Neural progenitor cell (in vitro differentiated cells): ENCODE measurements around the gene MRM3. TPM values are rescaled to one million over a fixed set of nuclear protein-coding genes. Genes with fewer than 3 reads are reported as not detected.
"Not testable (repeated sequence)": the region's sequence is repeated elsewhere in the genome, so short reads cannot be mapped to it uniquely, and the experiment has no call there.

Experiments used
- DNase-seq: peaks from one replicate; pipeline ENCODE4 v3.0.0-alpha.2; 2016; ENCODE audit warnings: low spot score
- H2AFZ ChIP-seq: fragments of 200-600 bp; sonication (generic); replicated peaks from 2 replicates; pipeline ENCODE4 v1.6.1; 2016; ENCODE audit warnings: antibody characterized with exemption
- H3F3A ChIP-seq: fragments of 200-600 bp; sonication (generic); 2 replicates; pipeline ENCODE4 v1.6.1; 2016; ENCODE audit warnings: antibody characterized with exemption, low read depth
- H3K27ac ChIP-seq: fragments of 200-600 bp; sonication (generic); 2 replicates; pipeline ENCODE4 v1.5.1; 2016; ENCODE audit warnings: mild to moderate bottlenecking
- H3K27me3 ChIP-seq: fragments of 200-600 bp; sonication (generic); 2 replicates; pipeline ENCODE4 v1.6.1; 2016; ENCODE audit warnings: mild to moderate bottlenecking, moderate library complexity
- H3K36me3 ChIP-seq: fragments of 200-600 bp; sonication (generic); 2 replicates; pipeline ENCODE4 v1.5.1; 2016
- H3K4me1 ChIP-seq: fragments of 200-600 bp; sonication (generic); 2 replicates; pipeline ENCODE4 v1.6.1; 2016; ENCODE audit warnings: mixed run types
- H3K4me2 ChIP-seq: fragments of 200-600 bp; sonication (generic); 2 replicates; pipeline ENCODE4 v1.6.1; 2016
- H3K4me3 ChIP-seq: fragments of 200-600 bp; sonication (generic); 2 replicates; pipeline ENCODE4 v1.5.1; 2016
- H3K79me2 ChIP-seq: fragments of 200-600 bp; sonication (generic); 2 replicates; pipeline ENCODE4 v1.6.1; 2016; ENCODE audit warnings: low read depth
- H3K9ac ChIP-seq: fragments of 200-600 bp; sonication (generic); 2 replicates; pipeline ENCODE4 v1.6.1; 2016
- H3K9me3 ChIP-seq: fragments of 200-600 bp; sonication (generic); 2 replicates; pipeline ENCODE4 v1.5.1; 2016; ENCODE audit warnings: low read depth
- H4K20me1 ChIP-seq: fragments of 200-600 bp; sonication (generic); 2 replicates; pipeline ENCODE4 v1.6.1; 2016; ENCODE audit warnings: low read depth
- H3K27ac Mint-ChIP-seq: 3 replicates; pipeline ENCODE4 v1.8.0; 2021; ENCODE audit warnings: mixed read lengths
- H3K27me3 Mint-ChIP-seq: 2 replicates; pipeline ENCODE4 v1.8.0; 2022; ENCODE audit warnings: low read depth, mild to moderate bottlenecking, inconsistent platforms, moderate library complexity, mixed read lengths; ENCODE audit not compliant: insufficient read depth
- H3K36me3 Mint-ChIP-seq: 3 replicates; pipeline ENCODE4 v1.8.0; 2021; ENCODE audit warnings: mixed read lengths
- H3K4me1 Mint-ChIP-seq: 3 replicates; pipeline ENCODE4 v1.8.0; 2021; ENCODE audit warnings: mixed read lengths
- H3K4me3 Mint-ChIP-seq: 3 replicates; pipeline ENCODE4 v1.8.0; 2021; ENCODE audit warnings: mild to moderate bottlenecking, moderate library complexity, mixed read lengths
- H3K9me3 Mint-ChIP-seq: 3 replicates; pipeline ENCODE4 v1.8.0; 2020; ENCODE audit warnings: mixed read lengths
- CTCF ChIP-seq: fragments of 200-600 bp; sonication (generic); IDR thresholded peaks from 2 replicates; pipeline ENCODE4 v1.5.1; 2017; ENCODE audit warnings: antibody characterized with exemption, mild to moderate bottlenecking
- EZH2 ChIP-seq: fragments of 200-600 bp; sonication (generic); IDR thresholded peaks from 2 replicates; pipeline ENCODE4 v1.6.1; 2017; ENCODE audit warnings: antibody characterized with exemption, mild to moderate bottlenecking, moderate library complexity
- EZH2phosphoT487 ChIP-seq: fragments of 200-600 bp; sonication (generic); IDR thresholded peaks from 2 replicates; pipeline ENCODE4 v1.6.1; 2017; ENCODE audit warnings: antibody characterized with exemption
- total RNA-seq: library from RNA; depleted of rRNA; stranded (reverse); fragments of >200 nt; gene quantifications from 2 replicates; pipeline ENCODE4 v1.2.3, GENCODE V29; 2015; ENCODE audit warnings: low replicate concordance

The MRM3 gene
- total RNA-seq, 1 donor from 2014 or later: 22.3 TPM

GRCh38 chr17:774313-774584 is 7.9 kb upstream of the MRM3 start:
- Mint-ChIP-seq H3K4me3 (peak overlapping the region; percentile 39), H3K27me3 (no peaks in the 10 kb centered on the region), H3K9me3 (no peaks in the 10 kb centered on the region), H3K36me3 (peaks cover 52% of the 10 kb centered on the region), H3K27ac (peak overlapping the region; percentile 94), H3K4me1 (peaks cover 25% of the 10 kb centered on the region)
- Histone ChIP-seq H3K36me3 (peaks cover 28% of the 10 kb centered on the region), H4K20me1 (peaks cover 6% of the 10 kb centered on the region), H3K27ac (peak overlapping the region; percentile 92), H3K4me2 (peak overlapping the region; percentile 61), H3F3A (peaks cover 35% of the 10 kb centered on the region), H3K4me1 (peaks cover 19% of the 10 kb centered on the region), H3K4me3 (peak overlapping the region; percentile 19), H3K79me2 (peaks cover 33% of the 10 kb centered on the region), H3K27me3 (no peaks in the 10 kb centered on the region), H3K9ac (no peak overlapping the region), H2AFZ (no peak overlapping the region), H3K9me3 (no peaks in the 10 kb centered on the region)
- TF ChIP-seq CTCF: no peak
- no peak for TF ChIP-seq EZH2
- TF ChIP-seq EZH2phosphoT487: no peak
- DNase-seq: no peak

GRCh38 chr17:778096-778495 is 4.1 kb upstream of the MRM3 start:
- Histone ChIP-seq H3K9me3 (no peaks in the 10 kb centered on the region), H3K27ac (no peak overlapping the region), H4K20me1 (peaks cover 9% of the 10 kb centered on the region), H3K36me3 (peaks cover 3% of the 10 kb centered on the region), H3K4me2 (no peak overlapping the region), H3K4me3 (no peak overlapping the region), H3K27me3 (no peaks in the 10 kb centered on the region), H3K9ac (no peak overlapping the region), H2AFZ (no peak overlapping the region), H3K79me2 (peaks cover 65% of the 10 kb centered on the region), H3F3A (peaks cover 25% of the 10 kb centered on the region), H3K4me1 (peaks cover 23% of the 10 kb centered on the region)
- no peak overlapping the region for H3K27ac Mint-ChIP-seq
- DNase-seq: no peak
- H3K4me1 Mint-ChIP-seq: peaks cover 27% of the 10 kb centered on the region
- H3K9me3 Mint-ChIP-seq: no peaks in the 10 kb centered on the region
- H3K27me3 Mint-ChIP-seq: peaks cover 3% of the 10 kb centered on the region
- no peak overlapping the region for H3K4me3 Mint-ChIP-seq
- TF ChIP-seq EZH2 (no peak), EZH2phosphoT487 (no peak), CTCF (no peak)
- peaks cover 37% of the 10 kb centered on the region for H3K36me3 Mint-ChIP-seq

GRCh38 chr17:784143-784542 is 2.0 kb downstream of the MRM3 start:
- TF ChIP-seq CTCF (no peak), EZH2phosphoT487 (no peak), EZH2 (no peak)
- Histone ChIP-seq H3K9me3 (no peaks in the 10 kb centered on the region), H3F3A (no peaks in the 10 kb centered on the region), H3K4me2 (peak overlapping the region; percentile 86), H3K36me3 (no peaks in the 10 kb centered on the region), H3K27ac (no peak overlapping the region), H3K27me3 (no peaks in the 10 kb centered on the region), H3K4me3 (no peak overlapping the region), H3K9ac (no peak overlapping the region), H4K20me1 (peaks cover 9% of the 10 kb centered on the region), H3K4me1 (peaks cover 16% of the 10 kb centered on the region), H2AFZ (no peak overlapping the region), H3K79me2 (peaks cover 65% of the 10 kb centered on the region)
- no peak for DNase-seq
- H3K4me1 Mint-ChIP-seq: peaks cover 21% of the 10 kb centered on the region
- peaks cover 11% of the 10 kb centered on the region for H3K36me3 Mint-ChIP-seq
- no peaks in the 10 kb centered on the region for H3K9me3 Mint-ChIP-seq
- H3K27me3 Mint-ChIP-seq: peaks cover 3% of the 10 kb centered on the region
- peak overlapping the region; percentile 99 for H3K4me3 Mint-ChIP-seq
- H3K27ac Mint-ChIP-seq: no peak overlapping the region

GRCh38 chr17:785901-786300 is 3.7 kb downstream of the MRM3 start:
- peaks cover 16% of the 10 kb centered on the region for H3K4me1 ChIP-seq
- not testable (repeated sequence) for H3K4me3 Mint-ChIP-seq, H3K4me3 ChIP-seq, H3K27me3 ChIP-seq, H3K9me3 ChIP-seq, H3K36me3 ChIP-seq, H3K36me3 Mint-ChIP-seq, H3K27ac ChIP-seq, H4K20me1 ChIP-seq, H3K4me2 ChIP-seq, H3K9ac ChIP-seq, DNase-seq, H3F3A ChIP-seq, H3K9me3 Mint-ChIP-seq, H2AFZ ChIP-seq, H3K27ac Mint-ChIP-seq, H3K27me3 Mint-ChIP-seq
- H3K4me1 Mint-ChIP-seq: peaks cover 21% of the 10 kb centered on the region
- peaks cover 47% of the 10 kb centered on the region for H3K79me2 ChIP-seq
